Naive thymus-derived CD8-positive, alpha-beta T cell (primary cell): ENCODE results near the gene TOB2. TPM values are rescaled to one million over a fixed set of nuclear protein-coding genes. Genes with fewer than 3 reads are reported as not detected.
"Not testable (repeated sequence)": the region's sequence is repeated elsewhere in the genome, so short reads cannot be mapped to it uniquely, and the experiment has no call there.

Experiments used
- ATAC-seq, 2 donors: fragments of 150-1000 bp; cut with Tn5 transposase in 1 of 2; sonication (Bioruptor Pico), chemical (Tn5 transposase) in 1 of 2; 1 replicate in 1 of 2; 2 replicates in 1 of 2; pipeline ENCODE4 v1.10.0; 2021; ENCODE audit warnings: mild to moderate bottlenecking in 2 of 2, moderate library complexity in 2 of 2
- POLR2A ChIA-PET: fragments of 350-600 bp; sonication (Branson Sonifier 250); formaldehyde crosslinking; loops from one replicate; lab custom pipeline; 2021; ENCODE audit warnings: antibody characterized with exemption; lab: Charles Lee
- DNase-seq, 10 donors: peaks; one replicate each; pipeline versions ENCODE4 v3.0.0 to v3.0.0-alpha.2; 2020 to 2022
- H3K27ac Mint-ChIP-seq, 10 donors: one replicate each; pipeline ENCODE4 v1.8.0; 2020 to 2022; ENCODE audit warnings: mild to moderate bottlenecking in 10 of 10, mixed read lengths in 10 of 10, moderate library complexity in 4 of 10, inconsistent platforms in 1 of 10
- H3K27me3 Mint-ChIP-seq, 5 donors: one replicate each; pipeline ENCODE4 v1.8.0; 2021 to 2022; ENCODE audit warnings: mixed read lengths in 5 of 5
- H3K36me3 Mint-ChIP-seq, 3 donors: one replicate each; pipeline ENCODE4 v1.8.0; 2020 to 2022; ENCODE audit warnings: mixed read lengths in 3 of 3, mild to moderate bottlenecking in 2 of 3, inconsistent platforms in 1 of 3
- H3K4me1 Mint-ChIP-seq, 4 donors: one replicate each; pipeline ENCODE4 v1.8.0; 2021 to 2022; ENCODE audit warnings: mixed read lengths in 4 of 4
- H3K4me3 Mint-ChIP-seq, 10 donors: one replicate each; pipeline ENCODE4 v1.8.0; 2020 to 2022; ENCODE audit warnings: mild to moderate bottlenecking in 10 of 10, mixed read lengths in 10 of 10, moderate library complexity in 6 of 10, inconsistent platforms in 1 of 10
- H3K9me3 Mint-ChIP-seq, 9 donors: one replicate each; pipeline ENCODE4 v1.8.0; 2020 to 2022; ENCODE audit warnings: mixed read lengths in 9 of 9, mild to moderate bottlenecking in 3 of 9, inconsistent platforms in 1 of 9, moderate library complexity in 1 of 9
- polyA plus RNA-seq, 3 donors: library from polyadenylated mRNA; unstranded; fragments of 300-500 nt; fragmentation: Illumina TruSeq; gene quantifications; one replicate each; pipeline ENCODE4 v1.2.3, GENCODE V29; 2021
- total RNA-seq, 8 experiments: library from RNA in 2 of 8; stranded (reverse) in 2 of 8; gene quantifications; one replicate each; pipeline ENCODE4 v1.2.3 and lab custom pipeline; 2021 to 2026

Gene TOB2
- total and polyA plus RNA-seq, 5 experiments from 2014 or later = 8.7 to 26.4 (median 12.1) TPM

DNA sequence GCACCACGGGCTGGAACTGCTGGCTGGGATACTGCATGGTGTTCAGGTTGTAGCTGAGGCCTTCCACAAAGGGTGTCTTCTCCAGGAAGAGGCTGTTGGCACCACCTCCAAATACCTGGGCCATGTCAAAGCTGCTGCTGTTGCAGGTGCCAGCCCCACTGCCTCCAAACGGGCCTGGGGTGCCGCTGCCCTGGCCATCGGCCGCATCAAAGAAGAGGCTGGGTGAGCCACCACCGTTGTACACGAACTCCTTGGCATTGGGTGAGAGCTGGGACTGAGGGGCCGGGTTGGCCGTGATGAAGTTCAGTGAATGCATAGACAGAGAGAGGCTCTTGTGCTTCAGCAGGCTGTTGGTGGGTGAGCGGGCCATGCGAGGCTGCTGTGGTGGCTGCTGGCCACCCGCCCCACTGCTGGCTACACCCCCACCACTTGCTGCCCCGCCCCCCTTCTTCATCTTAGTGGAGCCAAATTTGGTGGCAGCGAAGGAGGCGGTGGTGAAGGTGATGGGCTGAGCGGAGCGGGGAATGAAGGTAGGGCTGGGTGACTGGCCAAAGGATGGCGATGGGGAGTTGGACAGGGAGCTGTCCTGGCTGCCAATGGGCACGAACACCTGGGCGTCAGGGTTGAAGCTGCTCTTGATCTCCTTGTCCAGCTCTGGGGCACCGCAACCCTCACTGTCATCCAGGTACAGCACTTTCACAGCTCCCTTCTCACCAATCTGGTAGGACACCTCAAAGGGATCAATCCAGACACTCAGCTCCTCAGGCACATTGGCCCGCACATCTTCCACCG, 10.1 kb downstream of the TOB2 start:
- DNase-seq (no peak), ATAC-seq (no peak)
- Mint-ChIP-seq H3K4me3 (no peak overlapping the region), H3K36me3 (peaks cover 0 to 53% (median 1%) of the 10 kb centered on the region in 3 donors), H3K27ac (peak overlapping the region in 4 of 10 donors; percentile 16 to 76 (median 52)), H3K4me1 (peaks cover 6 to 33% (median 15%) of the 10 kb centered on the region in 4 donors), H3K9me3 (no peaks in the 10 kb centered on the region), H3K27me3 (no peaks in the 10 kb centered on the region)
- POLR2A ChIA-PET = interaction anchor here (0.9 to 2.0 kb wide), 2 partner anchors 9 to 32 kb away, joined by 4 to 12 read pairs; partner anchors contain the start of genes ACO2, PHF5A and TOB2

DNA sequence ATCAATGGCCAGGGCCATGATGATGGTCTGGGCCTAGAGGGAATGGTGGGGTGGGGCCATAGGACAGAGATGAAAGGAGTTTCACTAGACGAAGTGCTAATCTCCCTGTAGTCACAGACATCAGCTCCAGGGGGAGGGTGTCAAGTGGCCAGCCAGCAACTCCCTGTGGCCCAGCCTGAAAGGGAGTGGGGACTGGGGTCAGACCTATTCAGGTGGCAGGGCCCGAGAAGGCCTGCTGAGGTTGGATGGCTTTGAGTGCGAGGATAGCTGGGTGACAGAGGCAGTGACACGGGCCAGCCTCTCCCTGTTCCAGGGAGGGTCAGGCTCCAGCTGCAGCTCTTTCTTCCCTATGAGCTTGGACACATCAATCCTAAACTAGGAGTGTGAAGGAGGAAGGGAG, 11.0 kb downstream of the TOB2 start:
- Mint-ChIP-seq H3K36me3 (peaks cover 0 to 58% (median 3%) of the 10 kb centered on the region in 3 donors), H3K27ac (peak overlapping the region in 5 of 10 donors; percentile 16 to 76 (median 62)), H3K4me3 (no peak overlapping the region), H3K9me3 (no peaks in the 10 kb centered on the region), H3K27me3 (no peaks in the 10 kb centered on the region), H3K4me1 (peaks cover 6 to 38% (median 16%) of the 10 kb centered on the region in 4 donors)
- DNase-seq (no peak), ATAC-seq (no peak)
- POLR2A ChIA-PET = interaction anchor here (0.9 kb wide), 1 partner anchor 33 kb away, joined by 4 read pairs; the partner anchor contains the start of genes ACO2 and PHF5A

DNA sequence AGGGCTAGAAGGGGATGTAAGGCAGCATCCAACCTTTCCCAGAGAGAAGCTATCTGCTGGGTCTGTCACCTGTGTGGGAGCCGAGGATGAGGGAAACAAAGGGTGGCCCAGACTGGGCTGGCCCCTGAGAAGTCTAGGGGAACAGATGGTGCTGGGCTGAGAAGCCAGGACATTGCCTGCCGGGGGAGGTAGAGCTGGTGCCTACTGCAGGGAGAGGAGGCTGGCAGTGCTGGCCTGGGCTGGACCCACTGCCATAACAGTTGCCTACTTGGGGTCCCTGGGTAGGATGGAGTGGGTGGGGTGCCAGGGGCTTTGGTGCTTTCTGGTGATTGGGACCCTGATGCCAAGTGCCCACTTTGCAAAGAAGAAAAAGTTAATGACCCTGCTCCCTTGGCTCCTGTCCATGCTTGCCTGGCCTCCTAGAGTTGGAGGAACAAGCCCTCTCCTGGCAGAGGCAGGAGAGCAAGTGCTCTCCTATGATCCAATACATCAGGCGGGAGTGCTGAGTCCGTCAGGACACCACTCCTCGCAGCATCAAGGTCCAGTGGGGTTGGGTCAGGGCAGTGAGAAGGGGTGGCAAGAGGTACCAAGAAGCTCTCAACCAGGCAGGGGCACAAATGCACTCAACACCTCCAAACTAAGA, 12.1 kb downstream of the TOB2 start:
- H3K9me3 Mint-ChIP-seq, H3K4me3 Mint-ChIP-seq, H3K27me3 Mint-ChIP-seq, DNase-seq, ATAC-seq, POLR2A ChIA-PET: not testable (repeated sequence)
- H3K4me1 Mint-ChIP-seq = peaks cover 6 to 35% (median 14%) of the 10 kb centered on the region in 4 donors
- H3K27ac Mint-ChIP-seq = peak overlapping the region in 8 of 10 donors; percentile 16 to 62 (median 26)
- peaks cover 0 to 60% (median 3%) of the 10 kb centered on the region in 3 donors for H3K36me3 Mint-ChIP-seq

DNA sequence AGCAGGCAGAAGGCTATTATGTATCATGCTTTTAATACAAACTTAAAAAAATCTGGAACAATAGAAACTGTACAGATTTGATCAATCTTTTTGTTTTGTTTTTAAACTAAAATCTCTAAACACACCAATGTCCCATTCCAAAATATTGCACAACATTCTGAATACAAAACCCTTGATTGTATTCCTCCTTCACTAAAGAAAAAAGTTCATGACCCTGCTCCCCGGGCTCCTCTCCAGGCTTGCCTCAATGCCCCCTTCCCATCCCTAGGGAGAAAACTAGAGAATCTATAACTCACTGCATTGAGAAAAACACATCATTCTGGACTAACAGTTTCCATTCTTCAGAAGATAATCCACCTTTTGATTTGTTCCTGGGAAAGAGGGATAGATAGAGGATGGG, 13.1 kb downstream of the TOB2 start:
- ATAC-seq, H3K9me3 Mint-ChIP-seq, H3K4me3 Mint-ChIP-seq, H3K27me3 Mint-ChIP-seq, DNase-seq, H3K27ac Mint-ChIP-seq, POLR2A ChIA-PET: not testable (repeated sequence)
- H3K4me1 Mint-ChIP-seq = peaks cover 6 to 27% (median 12%) of the 10 kb centered on the region in 4 donors
- peaks cover 0 to 59% (median 3%) of the 10 kb centered on the region in 3 donors for H3K36me3 Mint-ChIP-seq

DNA sequence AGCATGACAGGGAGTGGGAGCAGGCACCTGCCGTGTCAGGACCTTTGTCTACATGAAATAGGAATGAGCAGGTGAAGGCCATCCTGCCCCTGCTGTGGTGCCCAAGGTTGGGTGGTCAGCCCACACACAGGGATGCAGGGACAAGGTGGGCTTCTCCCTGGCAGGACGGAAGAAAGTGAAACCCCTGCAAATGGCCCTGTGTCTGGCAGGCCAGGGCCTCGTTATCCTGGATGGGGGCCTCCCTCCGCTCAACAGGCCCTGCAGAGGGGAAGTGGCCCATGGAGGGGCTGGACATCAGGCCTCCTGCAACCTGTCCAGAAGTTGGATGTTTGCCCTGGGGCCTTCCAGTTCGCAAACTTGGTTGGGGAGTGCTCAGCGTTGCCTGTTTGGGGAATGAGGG, 14.9 kb downstream of the TOB2 start:
- DNase-seq = no peak
- Mint-ChIP-seq H3K36me3 (peaks cover 0 to 59% (median 3%) of the 10 kb centered on the region in 3 donors), H3K4me3 (no peak overlapping the region), H3K4me1 (peaks cover 6 to 27% (median 13%) of the 10 kb centered on the region in 4 donors), H3K9me3 (no peaks in the 10 kb centered on the region), H3K27ac (peak overlapping the region in 1 of 10 donors; percentile 28), H3K27me3 (no peaks in the 10 kb centered on the region)
- no peak for ATAC-seq
- POLR2A ChIA-PET = no interaction called here

- Mint-ChIP-seq H3K27ac (peak overlapping the region in 1 of 10 donors; percentile 38), H3K9me3 (no peaks in the 10 kb centered on the region), H3K4me3 (no peak overlapping the region), H3K27me3 (no peaks in the 10 kb centered on the region), H3K4me1 (peaks cover 11 to 31% (median 15%) of the 10 kb centered on the region in 4 donors), H3K36me3 (peaks cover 0 to 54% (median 3%) of the 10 kb centered on the region in 3 donors)
- POLR2A ChIA-PET = no interaction called here
- DNase-seq (no peak), ATAC-seq (no peak)
Measured at GRCh38 chr22:41429951-41430332, 16.7 kb downstream of the TOB2 start.

DNA sequence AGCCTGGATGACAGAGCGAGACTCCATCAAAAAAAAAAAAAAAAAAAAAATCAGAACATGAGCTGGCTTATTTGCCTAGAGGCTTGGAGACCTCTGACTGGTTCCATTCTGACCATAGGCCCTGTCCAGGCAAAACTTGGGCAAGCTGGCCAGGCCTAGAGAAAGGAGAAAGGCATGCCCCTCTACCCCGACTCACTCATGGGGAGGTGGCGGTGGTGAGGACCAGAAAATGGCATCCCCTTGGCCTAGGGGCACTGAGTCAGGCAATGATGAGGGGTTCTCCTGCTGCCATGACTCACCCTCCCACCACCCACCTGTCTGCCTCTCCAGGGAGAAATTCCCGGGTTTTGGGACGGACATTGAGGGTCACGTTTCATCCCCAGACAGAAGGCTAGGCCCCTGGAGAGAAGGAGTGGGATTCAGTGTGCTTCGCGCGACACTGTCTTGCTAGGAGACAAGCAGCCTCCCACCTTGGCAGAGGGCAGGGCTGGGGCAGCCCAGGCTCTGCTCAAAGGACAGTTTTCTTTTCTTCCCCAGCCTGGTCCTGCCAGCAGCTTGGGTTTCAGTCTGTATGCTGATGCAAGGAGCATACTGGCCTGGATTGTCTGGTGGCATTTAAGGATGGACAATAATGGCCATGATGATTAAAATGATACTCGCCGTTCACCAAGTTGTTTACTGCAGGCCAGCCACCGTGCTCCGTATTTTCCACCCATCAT, 17.2 kb downstream of the TOB2 start:
- no peaks in the 10 kb centered on the region for H3K9me3 Mint-ChIP-seq
- H3K4me3 Mint-ChIP-seq = no peak overlapping the region
- peaks cover 0 to 56% (median 3%) of the 10 kb centered on the region in 3 donors for H3K36me3 Mint-ChIP-seq
- ATAC-seq (no peak), DNase-seq (no peak)
- POLR2A ChIA-PET = interaction anchor here (0.7 to 1.1 kb wide), 2 partner anchors 21 to 98 kb away, joined by 3 to 5 read pairs; no protein-coding TSS in a partner anchor
- H3K4me1 Mint-ChIP-seq = peaks cover 10 to 31% (median 15%) of the 10 kb centered on the region in 4 donors
- H3K27me3 Mint-ChIP-seq = no peaks in the 10 kb centered on the region
- H3K27ac Mint-ChIP-seq = peak overlapping the region in 2 of 10 donors; percentile 38 to 77

DNA sequence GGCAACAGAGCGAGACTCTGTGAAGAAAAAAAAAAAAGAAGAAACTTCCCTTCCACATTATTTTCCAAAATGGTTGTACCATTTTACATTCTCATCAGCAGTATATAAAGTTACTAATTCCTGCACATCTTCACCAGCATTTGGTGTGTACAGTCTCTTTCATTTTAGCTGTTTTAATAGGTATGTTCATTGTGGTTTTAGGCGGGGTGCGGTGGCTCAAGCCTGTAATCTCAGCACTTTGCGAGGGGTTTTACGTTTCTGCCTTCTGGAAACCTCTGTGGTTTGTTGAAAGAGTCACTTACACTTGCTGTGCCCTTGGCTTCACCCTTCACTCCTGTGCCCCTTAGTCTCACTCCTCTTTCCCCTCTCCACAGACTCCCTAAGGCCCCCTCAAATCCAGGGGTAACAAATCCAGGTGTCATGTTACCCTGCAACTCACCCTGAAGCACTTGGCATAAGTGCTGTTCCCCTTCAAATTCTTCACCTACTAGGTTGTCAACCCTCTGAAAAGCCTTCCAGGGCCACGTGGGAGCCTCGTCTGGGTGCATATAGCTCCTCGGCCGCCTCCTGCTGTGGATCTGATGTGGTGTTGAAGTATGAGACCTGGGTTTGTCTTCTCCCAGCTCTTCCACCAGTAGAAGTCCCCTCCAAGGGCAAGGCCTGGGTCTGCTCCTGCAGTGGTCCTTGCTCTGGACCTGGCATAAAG, 20.8 kb downstream of the TOB2 start:
- Mint-ChIP-seq H3K4me1 (peaks cover 11 to 18% (median 15%) of the 10 kb centered on the region in 4 donors), H3K4me3 (peak overlapping the region in 6 of 10 donors; percentile 2 to 59 (median 42)), H3K9me3 (no peaks in the 10 kb centered on the region)

GRCh38 chr22:41418717-41419116, 27.9 kb downstream of the TOB2 start:
- Mint-ChIP-seq H3K4me3 (no peak overlapping the region), H3K4me1 (peaks cover 7 to 39% (median 19%) of the 10 kb centered on the region in 4 donors), H3K9me3 (no peaks in the 10 kb centered on the region), H3K36me3 (peaks cover 0 to 5% (median 0%) of the 10 kb centered on the region in 3 donors), H3K27me3 (no peaks in the 10 kb centered on the region), H3K27ac (peak overlapping the region in 5 of 10 donors; percentile 34 to 68 (median 44))
- POLR2A ChIA-PET = interaction anchor here (0.5 to 2.9 kb wide), 2 partner anchors 27 to 29 kb away, joined by 3 to 12 read pairs; partner anchors contain the start of gene TOB2
- ATAC-seq (no peak), DNase-seq (no peak)

More for the DNA sequence above, 20.8 kb downstream of the TOB2 start:
- H3K27me3 Mint-ChIP-seq = no peaks in the 10 kb centered on the region
- DNase-seq (peak in 3 of 10 donors; percentile 20 to 47 (median 36)), ATAC-seq (peak; percentile 70 to 96)
- POLR2A ChIA-PET = interaction anchor here (0.7 to 3.8 kb wide), 3 partner anchors 18 to 20 kb away, joined by 5 to 13 read pairs (median 7); partner anchors contain the start of gene TOB2
- peak overlapping the region; percentile 32 to 92 (median 74) for H3K27ac Mint-ChIP-seq
- H3K36me3 Mint-ChIP-seq = peaks cover 0 to 46% (median 0%) of the 10 kb centered on the region in 3 donors

DNA sequence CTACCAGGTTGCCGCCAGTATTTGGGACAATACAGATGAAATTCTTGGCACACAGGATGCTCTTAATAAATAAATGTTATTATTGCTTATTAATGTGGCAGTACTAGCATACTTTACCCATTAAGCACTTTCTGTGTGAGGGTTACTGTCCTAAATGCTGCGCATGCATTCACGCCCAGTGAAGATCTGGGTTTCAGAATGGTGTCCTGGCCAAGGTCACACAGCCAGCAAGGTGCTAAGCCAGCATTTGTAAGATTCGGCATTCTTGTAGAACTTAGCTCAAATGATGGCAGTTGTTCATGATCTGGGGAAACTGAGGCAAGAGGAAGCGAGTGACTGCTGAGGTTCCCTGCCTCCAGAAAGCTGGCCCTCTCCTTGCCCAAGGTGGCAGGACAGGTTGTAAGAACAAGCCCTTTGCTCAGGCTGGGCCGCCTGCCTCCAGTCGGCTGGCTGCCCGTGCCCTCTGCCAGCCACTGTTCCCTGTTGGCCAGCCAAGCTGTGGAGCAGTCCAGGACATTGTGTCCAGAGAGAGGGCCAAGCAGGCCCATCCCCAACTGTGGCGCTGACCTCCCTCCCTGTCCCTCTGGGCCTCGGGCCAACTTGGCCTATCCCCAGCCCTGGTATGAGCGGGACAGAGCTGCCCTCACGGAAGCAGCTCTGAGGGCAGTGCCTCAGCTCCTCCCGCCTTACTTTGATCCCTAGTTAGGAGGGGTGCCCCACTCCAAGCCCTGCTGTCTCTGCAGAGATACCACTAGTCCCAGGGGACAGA, 28.8 kb downstream of the TOB2 start:
- Mint-ChIP-seq H3K36me3 (no peaks in the 10 kb centered on the region), H3K27me3 (no peaks in the 10 kb centered on the region), H3K27ac (peak overlapping the region in 3 of 10 donors; percentile 13 to 50 (median 31)), H3K9me3 (no peaks in the 10 kb centered on the region), H3K4me3 (no peak overlapping the region), H3K4me1 (peaks cover 9 to 39% (median 23%) of the 10 kb centered on the region in 4 donors)
- DNase-seq = no peak
- POLR2A ChIA-PET = interaction anchor here (0.5 to 2.9 kb wide), 3 partner anchors 28 to 30 kb away, joined by 3 to 12 read pairs (median 4); partner anchors contain the start of gene TOB2
- no peak for ATAC-seq

- Mint-ChIP-seq H3K9me3 (no peaks in the 10 kb centered on the region), H3K27ac (peak overlapping the region in 7 of 10 donors; percentile 62 to 100 (median 93)), H3K4me3 (peak overlapping the region; percentile 90 to 99 (median 94)), H3K36me3 (no peaks in the 10 kb centered on the region), H3K27me3 (no peaks in the 10 kb centered on the region), H3K4me1 (peaks cover 19 to 56% (median 38%) of the 10 kb centered on the region in 4 donors)
- POLR2A ChIA-PET = interaction anchor here (0.7 kb wide), 1 partner anchor 403 kb away, joined by 3 read pairs; no protein-coding TSS in a partner anchor
- ATAC-seq = no peak
- DNase-seq = no peak
Measured at GRCh38 chr22:41415554-41415953, 31.0 kb downstream of the TOB2 start.
